ENCODE measurements around the gene RORB. TPM values are rescaled to one million over a fixed set of nuclear protein-coding genes. Genes with fewer than 3 reads are reported as not detected.

The RORB gene
- total RNA-seq, 2 experiments from 2014 or later = not detected

- POLR2A ChIA-PET = no interaction called here
- Histone ChIP-seq H4K20me1 (ENCODE audit: insufficient read depth, low read length) (no peaks in the 10 kb centered on the region), H3K4me1 (ENCODE audit: insufficient read depth, low read length, poor library complexity, severe bottlenecking) (no peaks in the 10 kb centered on the region), H3K79me2 (ENCODE audit: insufficient read depth, low read depth, low read length) (no peaks in the 10 kb centered on the region), H2AFZ (ENCODE audit: low read length) (no peak overlapping the region), H3K4me2 (ENCODE audit: low read length) (no peak overlapping the region), H3K27ac (ENCODE audit: low read depth, low read length, poor library complexity, severe bottlenecking) (no peak overlapping the region), H3K9me2 (ENCODE audit: insufficient read depth, low read length) (no peaks in the 10 kb centered on the region), H3K4me3 (ENCODE audit: low read depth, low read length, poor library complexity, severe bottlenecking) (no peak overlapping the region), H3K9me3 (ENCODE audit: low read length) (no peaks in the 10 kb centered on the region), H3K36me3 (ENCODE audit: insufficient read depth, low read length) (no peaks in the 10 kb centered on the region)
- TF ChIP-seq, protein P1, sequence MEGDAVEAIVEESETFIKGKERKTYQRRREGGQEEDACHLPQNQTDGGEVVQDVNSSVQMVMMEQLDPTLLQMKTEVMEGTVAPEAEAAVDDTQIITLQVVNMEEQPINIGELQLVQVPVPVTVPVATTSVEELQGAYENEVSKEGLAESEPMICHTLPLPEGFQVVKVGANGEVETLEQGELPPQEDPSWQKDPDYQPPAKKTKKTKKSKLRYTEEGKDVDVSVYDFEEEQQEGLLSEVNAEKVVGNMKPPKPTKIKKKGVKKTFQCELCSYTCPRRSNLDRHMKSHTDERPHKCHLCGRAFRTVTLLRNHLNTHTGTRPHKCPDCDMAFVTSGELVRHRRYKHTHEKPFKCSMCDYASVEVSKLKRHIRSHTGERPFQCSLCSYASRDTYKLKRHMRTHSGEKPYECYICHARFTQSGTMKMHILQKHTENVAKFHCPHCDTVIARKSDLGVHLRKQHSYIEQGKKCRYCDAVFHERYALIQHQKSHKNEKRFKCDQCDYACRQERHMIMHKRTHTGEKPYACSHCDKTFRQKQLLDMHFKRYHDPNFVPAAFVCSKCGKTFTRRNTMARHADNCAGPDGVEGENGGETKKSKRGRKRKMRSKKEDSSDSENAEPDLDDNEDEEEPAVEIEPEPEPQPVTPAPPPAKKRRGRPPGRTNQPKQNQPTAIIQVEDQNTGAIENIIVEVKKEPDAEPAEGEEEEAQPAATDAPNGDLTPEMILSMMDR (conservative IDR thresholded peaks at IDR 0.05; ENCODE audit: low read length) = no peak
- TF ChIP-seq EZH2phosphoT487 (IDR thresholded peaks at IDR 0.05; ENCODE audit: borderline replicate concordance, low read depth, low read length) = no peak
- no TSS peak for BruUV-seq (replicated peaks)
- intact Hi-C loops (cut with micrococcal nuclease; ENCODE audit: unreplicated experiment) = no loop called here
- DNase-seq (ENCODE audit: low spot score) = no peak
- CTCF ChIA-PET (ENCODE audit: unreplicated experiment) = no interaction called here
These were observed 6.1 kb downstream of the RORB start for GRCh38 chr9:74503219-74503618.

- ChIA-PET POLR2A (no interaction called here), CTCF (ENCODE audit: unreplicated experiment) (no interaction called here)
- no TSS peak for BruUV-seq (replicated peaks)
- Histone ChIP-seq H3K79me2 (ENCODE audit: insufficient read depth, low read depth, low read length) (no peaks in the 10 kb centered on the region), H3K4me1 (ENCODE audit: insufficient read depth, low read length, poor library complexity, severe bottlenecking) (no peaks in the 10 kb centered on the region), H3K4me2 (ENCODE audit: low read length) (no peak overlapping the region), H3K4me3 (ENCODE audit: low read depth, low read length, poor library complexity, severe bottlenecking) (no peak overlapping the region), H4K20me1 (ENCODE audit: insufficient read depth, low read length) (no peaks in the 10 kb centered on the region), H3K9me3 (ENCODE audit: low read length) (no peaks in the 10 kb centered on the region), H3K27ac (ENCODE audit: low read depth, low read length, poor library complexity, severe bottlenecking) (no peak overlapping the region), H2AFZ (ENCODE audit: low read length) (no peak overlapping the region), H3K9me2 (ENCODE audit: insufficient read depth, low read length) (no peaks in the 10 kb centered on the region), H3K36me3 (ENCODE audit: insufficient read depth, low read length) (no peaks in the 10 kb centered on the region)
- intact Hi-C loops (cut with micrococcal nuclease; ENCODE audit: unreplicated experiment) = no loop called here
- DNase-seq (ENCODE audit: low spot score) = no peak
- no peak for TF ChIP-seq EZH2phosphoT487 (IDR thresholded peaks at IDR 0.05; ENCODE audit: borderline replicate concordance, low read depth, low read length)
- TF ChIP-seq, protein P1 (conservative IDR thresholded peaks at IDR 0.05; ENCODE audit: low read length) = no peak
These were observed 6.5 kb downstream of the RORB start for GRCh38 chr9:74503666-74504065.

DNA sequence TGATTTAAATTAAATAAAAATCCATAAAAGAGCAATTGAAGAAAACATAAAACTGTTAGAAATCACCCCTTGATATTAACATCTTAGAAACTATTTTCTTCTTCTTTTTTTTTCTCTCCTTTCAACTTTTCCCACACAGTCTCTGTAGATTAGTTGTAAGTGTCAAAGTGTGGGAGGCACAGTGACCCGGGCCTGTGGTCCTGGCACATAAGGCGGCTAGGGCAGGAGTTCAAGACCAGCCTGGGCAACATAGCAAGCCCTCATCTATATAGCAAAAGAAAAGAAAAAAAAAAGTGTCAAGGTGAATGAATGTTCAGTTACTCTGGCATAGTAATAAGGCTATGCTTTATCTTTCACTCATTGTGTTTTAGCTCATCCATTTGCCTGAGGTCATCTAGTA lies 14.2 kb downstream of the RORB start:
- DNase-seq (ENCODE audit: low spot score) = no peak
- intact Hi-C loops (cut with micrococcal nuclease; ENCODE audit: unreplicated experiment) = no loop called here
- H3K9me2 ChIP-seq (ENCODE audit: insufficient read depth, low read length) = no peaks in the 10 kb centered on the region
- H2AFZ ChIP-seq (ENCODE audit: low read length) = no peak overlapping the region
- no peaks in the 10 kb centered on the region for H3K9me3 ChIP-seq (ENCODE audit: low read length)
- no peak overlapping the region for H3K27ac ChIP-seq (ENCODE audit: low read depth, low read length, poor library complexity, severe bottlenecking)
- H3K79me2 ChIP-seq (ENCODE audit: insufficient read depth, low read depth, low read length) = no peaks in the 10 kb centered on the region
- no TSS peak for BruUV-seq (replicated peaks)
- no peak overlapping the region for H3K4me2 ChIP-seq (ENCODE audit: low read length)
- ChIA-PET CTCF (ENCODE audit: unreplicated experiment) (no interaction called here), POLR2A (no interaction called here)
- no peaks in the 10 kb centered on the region for H4K20me1 ChIP-seq (ENCODE audit: insufficient read depth, low read length)
- H3K4me3 ChIP-seq (ENCODE audit: low read depth, low read length, poor library complexity, severe bottlenecking) = no peak overlapping the region
- TF ChIP-seq, protein P1 (conservative IDR thresholded peaks at IDR 0.05; ENCODE audit: low read length) = no peak
- no peak for TF ChIP-seq EZH2phosphoT487 (IDR thresholded peaks at IDR 0.05; ENCODE audit: borderline replicate concordance, low read depth, low read length)
- H3K4me1 ChIP-seq (ENCODE audit: insufficient read depth, low read length, poor library complexity, severe bottlenecking) = no peaks in the 10 kb centered on the region
- no peaks in the 10 kb centered on the region for H3K36me3 ChIP-seq (ENCODE audit: insufficient read depth, low read length)
